AG20443 (cell line): ENCODE data around the gene PRR35.
A peak's percentile ranks its signal among the peaks of the same experiment; 100 is the strongest.

Experiments used
- DNase-seq: peaks from one replicate; pipeline ENCODE4 v3.0.0; 2012; ENCODE audit warnings: low spot score, mixed read lengths

PRR35 gene

DNA sequence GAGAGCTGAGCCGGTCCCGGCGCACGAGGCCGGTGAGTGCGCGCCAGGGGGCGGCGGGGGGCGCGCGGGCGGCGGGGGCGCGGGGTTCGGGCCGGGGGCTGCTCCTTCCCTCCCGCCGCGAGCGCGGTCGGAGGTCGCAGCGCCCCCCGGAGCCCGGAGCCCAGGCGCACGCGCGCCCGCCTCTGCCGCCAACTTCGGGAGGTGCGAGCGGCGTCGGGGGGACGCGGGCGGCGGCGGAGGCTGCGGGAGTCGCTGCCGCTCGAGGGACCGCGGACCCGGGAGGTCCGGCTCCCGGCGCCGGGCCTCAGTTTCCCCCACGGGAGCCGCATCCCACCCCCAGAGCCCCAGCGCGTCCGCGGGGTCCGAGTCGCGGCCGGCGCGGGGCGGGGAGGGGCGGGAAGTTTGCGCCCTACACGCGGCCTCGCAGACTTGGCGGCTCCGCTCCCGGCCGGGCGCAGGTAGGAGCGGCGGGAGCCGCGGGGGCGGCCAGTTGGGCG, at the start of gene PRR35:
PRR35 (plus strand) TSS at position 191 of the 497 bp plus-strand sequence. CDS start 2,901 bp downstream, outside the sequence.
- DNase-seq: no peak

DNA sequence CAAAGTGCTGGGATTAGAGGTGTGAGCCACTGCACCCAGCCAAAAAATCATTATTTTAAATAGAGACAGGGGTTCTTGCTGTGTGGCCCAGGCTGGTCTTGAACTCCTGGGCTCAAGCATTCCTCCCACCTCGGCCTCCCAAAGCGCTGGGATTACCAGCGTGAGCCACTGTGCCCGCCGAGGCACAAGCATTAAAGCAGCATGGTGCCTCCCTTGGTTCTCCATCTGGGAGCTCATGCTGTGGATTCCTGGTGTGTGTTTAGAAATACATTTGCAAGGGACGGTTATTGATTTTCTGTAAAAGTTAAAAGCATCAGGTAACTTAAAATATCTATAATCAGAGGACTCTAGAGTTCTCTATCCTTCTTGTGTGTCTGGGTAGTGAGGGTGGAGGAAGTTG, 47.4 kb upstream of the PRR35 start:
- no peak for DNase-seq

DNA sequence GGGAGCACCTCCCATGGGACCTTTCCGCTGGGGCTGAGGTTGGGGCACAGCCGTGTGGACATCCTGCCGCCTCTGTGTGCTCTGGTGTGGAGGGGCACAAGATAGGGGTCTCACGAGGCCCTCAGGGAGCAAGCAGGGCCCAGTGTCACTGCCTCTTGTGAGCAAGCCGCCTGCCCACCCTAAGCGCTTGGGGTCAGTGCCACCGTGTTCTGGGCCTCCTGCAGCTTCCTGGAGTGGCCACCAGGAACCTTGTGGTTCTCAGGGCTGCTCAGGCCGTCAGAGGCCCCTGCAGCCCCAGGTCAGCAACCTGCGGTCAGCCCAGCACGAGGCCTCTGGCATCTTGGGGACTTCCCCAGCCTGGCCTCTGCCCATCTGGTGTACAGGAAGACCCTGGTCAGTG, 46.2 kb upstream of the PRR35 start:
- no peak for DNase-seq

DNA sequence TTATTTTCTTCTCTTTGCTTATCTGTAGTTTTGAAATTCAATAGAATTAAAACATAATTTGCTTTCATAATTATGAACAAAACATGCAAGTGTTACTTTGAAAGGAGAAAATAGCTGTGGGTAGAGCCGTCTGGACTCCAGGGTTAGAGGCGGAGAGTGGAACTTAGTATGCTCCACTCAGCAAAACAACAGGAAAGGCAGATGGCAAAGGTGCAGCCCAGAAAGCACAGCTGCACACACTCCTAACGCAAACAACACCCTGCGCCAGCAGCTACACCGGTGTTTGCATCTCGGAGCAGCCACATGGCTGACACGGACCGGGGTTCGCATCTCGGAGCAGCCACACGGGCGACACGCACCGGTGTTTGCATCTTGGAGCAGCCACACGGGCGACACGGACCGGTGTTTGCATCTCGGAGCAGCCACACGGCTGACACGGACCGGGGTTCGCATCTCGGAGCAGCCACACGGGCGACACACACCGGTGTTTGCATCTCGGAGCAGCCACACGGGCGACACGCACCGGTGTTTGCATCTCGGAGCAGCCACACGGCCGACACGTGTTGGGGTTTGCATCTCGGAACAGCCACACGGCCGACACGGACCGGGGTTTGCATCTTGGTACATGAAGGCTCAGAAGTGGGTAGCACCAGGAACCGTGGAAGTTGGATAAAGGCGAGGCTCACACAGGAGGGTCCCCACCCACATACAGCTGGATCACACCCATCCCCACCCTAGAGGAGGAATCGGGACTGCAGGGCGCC, 44.8 kb upstream of the PRR35 start:
- no peak for DNase-seq

DNA sequence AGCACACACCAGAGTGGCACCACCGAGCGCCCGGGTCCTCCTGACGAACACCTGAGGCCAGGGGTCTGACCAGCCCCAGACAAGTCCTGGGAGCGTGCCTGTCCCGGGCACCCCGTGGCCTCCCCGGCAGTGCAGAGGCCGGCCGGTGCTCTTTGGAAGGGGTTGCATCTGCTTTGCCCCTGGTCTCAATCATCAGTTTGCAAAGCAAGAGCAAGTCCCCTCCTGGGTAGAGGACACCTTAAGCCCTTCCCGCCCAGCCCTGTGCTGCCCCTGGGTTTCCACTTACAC, 44.3 kb upstream of the PRR35 start:
- DNase-seq: no peak

DNA sequence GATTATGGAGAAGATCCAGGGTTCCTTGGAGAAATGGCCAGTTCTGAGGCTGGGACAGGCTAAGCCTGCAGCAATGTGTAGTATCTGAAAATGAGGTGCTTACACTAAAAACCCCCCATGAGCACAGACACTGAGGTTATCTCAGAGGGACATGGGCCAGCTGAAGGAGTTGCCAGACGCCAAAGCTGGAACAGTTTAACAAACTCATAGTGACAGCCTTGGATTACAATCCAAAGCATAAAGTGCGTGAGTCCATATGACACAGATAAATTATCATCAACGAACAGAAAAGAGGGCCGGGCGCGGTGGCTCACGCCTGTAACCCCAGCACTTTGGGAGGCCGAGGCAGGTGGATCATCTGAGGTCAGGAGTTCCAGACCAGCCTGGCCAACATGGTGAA, 43.9 kb upstream of the PRR35 start:
- no peak for DNase-seq

DNA sequence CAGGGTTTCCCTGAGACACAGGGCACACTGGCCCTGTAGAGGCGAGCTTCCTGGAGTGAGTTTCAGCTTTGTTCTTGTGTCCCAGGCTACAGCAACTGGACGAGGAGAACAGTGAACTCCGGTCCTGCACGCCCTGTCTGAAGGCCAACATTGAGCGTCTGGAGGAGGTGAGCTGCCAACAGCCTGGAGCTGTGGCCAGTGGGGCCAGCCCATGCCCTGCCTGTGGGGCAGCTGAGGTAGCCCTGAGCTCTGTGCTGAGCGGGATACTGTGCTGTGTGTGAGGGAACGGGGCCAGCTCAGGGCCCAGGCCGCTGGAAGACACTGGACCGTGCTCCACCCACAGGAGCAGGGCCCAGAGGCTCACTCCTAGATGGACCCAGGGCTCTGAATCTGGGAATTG, 41.3 kb upstream of the PRR35 start:
- no peak for DNase-seq

DNA sequence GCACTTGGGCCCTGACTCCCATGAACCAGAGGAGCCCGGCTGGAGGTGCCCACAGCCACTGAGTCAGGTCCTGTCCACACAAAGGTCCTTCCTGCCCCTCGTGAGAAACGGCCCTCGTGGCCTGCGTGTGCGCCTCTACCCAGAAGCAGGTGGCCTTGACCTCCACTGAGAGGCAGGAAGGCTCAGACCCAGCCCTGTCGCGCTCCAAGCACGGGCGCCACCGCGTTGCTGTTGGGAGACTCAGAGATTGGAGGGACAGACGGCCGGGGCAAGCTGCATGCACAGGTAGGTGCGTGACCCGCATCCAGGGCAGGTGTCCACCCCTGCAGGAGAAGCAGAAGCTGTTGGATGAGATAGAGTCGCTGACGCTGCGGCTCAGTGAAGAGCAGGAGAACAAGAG, 40.8 kb upstream of the PRR35 start:
- DNase-seq: no peak

DNA sequence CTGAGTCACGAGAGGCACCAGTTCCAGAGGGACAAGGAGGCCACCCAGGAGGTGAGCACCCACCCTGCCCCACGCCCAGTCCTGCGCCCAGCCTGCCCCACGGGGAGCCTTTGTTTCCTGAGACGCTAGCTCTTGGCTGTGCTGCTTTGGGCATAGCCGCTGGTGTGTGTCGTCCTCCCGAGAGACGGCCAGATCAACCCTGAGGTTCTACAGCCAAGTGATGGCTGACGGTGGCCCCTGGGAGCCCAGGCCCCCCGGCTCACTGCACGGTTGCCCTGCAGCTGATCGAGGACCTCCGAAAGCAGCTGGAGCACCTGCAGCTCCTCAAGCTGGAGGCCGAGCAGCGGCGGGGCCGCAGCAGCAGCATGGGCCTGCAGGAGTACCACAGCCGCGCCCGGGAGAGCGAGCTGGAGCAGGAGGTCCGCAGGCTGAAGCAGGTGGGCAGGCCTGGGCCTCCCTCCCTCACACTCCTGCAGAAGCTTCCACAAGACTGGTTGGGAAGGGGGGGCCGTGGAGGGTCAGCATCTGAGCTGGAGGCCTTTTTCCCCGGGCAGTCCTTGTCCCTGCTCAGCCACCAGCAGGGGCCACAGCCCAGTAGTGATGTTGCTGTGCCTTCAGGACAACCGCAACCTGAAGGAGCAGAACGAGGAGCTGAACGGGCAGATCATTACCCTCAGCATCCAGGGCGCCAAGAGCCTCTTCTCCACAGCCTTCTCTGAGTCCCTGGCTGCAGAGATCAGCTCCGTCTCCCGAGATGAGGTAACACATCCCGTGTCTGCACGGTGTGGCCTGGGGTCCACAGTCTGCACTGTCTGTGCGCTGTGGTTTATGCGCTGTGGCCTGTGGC, 40.1 kb upstream of the PRR35 start:
- no peak for DNase-seq

DNA sequence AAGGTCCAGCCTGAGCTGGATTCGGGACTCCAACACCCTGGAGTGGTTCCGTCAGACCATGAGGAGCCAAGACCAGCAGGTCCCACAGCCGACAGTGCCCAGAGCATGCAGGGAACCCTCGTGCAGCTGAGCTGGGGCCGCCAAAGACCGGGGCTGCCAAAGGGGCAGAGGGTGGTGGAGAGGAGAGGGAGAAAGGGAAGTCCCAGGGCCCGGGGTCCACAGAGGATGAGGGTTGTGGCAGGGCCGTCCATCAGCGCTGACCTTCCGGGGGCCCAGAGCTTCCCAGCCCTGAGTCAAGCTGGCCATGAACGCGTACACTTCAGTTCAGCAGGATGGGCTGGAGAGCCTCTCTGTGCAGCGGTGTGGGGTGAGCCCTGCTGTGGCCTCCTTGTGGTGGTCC, 39.3 kb upstream of the PRR35 start:
- no peak for DNase-seq

DNA sequence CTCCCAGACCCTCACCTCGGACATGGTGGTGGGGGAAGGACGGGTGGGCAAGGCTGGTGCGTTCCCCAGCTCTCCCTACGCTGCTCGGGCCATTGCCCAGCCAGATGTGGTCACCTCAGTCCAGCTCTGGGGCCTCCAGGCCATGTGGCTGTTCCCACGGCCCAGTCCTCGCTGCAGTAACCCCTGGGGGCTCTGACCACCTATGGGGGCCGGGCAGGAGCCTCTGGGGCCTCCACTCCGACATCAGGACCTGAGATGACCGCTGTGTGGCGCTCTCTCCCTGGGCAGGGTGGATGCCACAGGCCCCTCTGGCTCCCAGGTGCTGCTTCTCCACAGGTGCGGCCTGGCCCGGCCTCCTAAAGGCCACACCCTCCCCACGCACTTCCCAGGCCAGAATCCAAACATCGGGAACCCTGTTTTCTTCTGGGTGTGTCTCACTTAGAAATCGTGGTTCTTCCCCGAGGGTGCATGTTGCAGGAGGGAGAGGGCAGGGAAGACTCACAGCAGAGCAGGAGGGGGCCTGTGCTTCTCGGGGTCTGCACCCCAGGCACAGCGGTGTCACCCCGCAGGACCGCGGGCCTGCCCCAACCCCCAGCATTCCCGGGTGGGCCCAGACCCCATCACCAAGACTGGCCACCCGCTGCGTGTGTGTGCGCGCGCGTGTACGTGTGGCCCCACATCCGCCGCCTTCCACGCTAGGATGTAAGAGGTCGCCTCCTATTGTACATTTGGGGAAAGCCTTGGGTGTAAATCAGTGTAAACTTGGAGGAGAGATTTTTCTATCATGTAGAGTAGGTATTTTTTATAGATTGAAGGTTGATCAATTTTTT, 38.6 kb upstream of the PRR35 start:
- no peak for DNase-seq

DNA sequence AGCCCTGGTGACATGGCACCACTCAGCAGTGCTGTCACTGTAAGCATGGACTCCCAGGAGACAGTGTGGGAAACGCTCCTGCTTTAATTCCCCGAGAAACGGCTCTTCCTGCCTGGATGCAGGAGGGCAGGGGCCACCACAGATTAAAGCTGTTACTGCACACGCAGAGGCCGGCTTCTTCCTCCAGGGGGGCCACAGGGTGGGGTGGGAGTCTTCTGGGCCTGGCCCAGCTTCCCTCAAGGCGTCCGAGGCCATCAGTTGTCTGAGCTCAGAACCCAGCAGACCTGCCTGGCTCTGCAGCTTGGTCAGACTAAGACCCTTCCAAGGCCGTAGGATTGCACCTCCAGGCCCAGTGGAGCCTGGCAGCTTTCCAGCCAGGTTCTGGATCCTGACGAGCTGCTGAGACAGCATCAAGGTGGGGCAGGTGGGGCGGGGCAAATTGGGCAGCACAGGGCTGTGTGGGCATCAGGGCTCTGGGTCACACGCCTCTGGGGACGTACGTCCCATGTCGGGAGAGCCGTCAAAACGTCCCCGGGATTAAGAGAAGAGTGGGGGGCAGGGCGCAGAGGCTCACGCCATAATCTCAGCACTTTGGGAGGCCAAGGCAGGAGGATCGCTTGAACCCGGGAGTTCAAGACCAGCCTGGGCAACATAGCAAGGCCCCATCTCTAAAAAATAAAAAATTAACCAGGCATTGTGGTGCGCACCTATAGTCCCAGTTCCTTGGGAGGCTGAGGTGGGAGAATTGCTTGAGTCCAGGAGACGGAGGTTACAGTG, 37.7 kb upstream of the PRR35 start:
- no peak for DNase-seq

DNA sequence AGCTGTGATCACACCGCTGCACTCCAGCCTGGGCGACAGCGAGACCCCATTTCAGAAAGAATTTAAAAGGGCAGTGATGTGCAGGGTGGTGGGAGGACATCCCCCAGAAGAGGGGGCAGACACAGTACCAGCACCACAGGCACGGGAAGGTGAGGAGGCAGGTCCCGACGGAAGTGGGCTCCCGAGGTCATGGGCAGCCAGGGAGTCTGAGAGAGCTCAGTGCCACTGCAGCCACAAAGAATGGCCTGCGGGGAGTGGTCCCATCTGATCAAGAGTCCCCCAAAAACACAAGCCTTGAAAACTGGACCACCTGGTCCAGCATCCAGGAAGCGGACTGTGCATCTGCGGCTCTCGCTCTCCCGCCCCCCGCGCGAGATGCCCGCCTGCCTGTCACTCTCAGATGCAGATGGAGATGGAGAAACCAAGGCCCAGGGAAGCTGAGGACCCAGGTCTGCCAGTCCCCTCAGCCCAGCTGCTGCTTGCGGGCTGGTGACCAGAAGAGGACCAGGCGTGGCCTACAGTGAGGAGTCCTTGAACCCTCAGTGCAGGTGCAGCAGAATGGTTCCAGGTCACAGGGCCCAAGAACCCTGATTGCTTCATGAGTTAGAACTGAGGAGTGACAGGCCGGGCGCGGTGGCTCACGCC, 37.0 kb upstream of the PRR35 start:
- DNase-seq: no peak

DNA sequence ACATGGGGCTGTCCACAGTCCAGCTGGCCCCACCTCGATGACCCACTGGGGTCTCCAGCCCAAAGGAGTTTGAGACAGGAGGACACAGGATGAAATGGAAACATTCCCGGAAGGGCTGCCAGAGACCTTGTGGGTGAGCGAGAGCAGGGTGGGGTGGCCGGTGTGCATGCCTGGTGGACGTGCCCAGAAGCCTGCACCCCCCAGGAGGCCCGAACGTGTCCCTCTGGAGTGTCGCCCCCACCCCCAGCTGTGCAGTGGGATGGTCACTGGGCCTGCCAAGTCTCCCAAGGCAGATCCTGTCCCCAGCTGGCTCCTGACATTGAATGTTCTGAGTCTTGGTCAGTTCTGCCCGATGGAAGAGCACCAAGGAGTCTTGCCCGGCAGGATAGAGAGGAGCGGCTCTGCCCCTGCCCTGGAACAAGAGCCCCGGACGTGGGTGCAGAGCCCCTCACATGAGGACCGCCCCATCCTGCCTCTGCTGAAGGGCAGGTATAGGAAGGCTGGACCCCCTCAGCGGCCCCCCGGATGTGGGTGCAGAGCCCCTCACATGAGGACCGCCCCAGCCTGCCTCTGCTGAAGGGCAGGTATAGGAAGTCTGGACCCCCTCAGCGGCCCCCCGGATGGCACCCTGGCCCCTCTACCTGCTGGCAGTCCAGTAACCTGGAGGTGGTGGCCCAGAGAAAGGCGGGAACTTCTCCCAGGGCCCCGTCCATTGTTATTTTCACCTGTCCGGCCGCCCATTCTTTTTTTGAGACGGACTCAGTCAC, 35.7 kb upstream of the PRR35 start:
- no peak for DNase-seq

DNA sequence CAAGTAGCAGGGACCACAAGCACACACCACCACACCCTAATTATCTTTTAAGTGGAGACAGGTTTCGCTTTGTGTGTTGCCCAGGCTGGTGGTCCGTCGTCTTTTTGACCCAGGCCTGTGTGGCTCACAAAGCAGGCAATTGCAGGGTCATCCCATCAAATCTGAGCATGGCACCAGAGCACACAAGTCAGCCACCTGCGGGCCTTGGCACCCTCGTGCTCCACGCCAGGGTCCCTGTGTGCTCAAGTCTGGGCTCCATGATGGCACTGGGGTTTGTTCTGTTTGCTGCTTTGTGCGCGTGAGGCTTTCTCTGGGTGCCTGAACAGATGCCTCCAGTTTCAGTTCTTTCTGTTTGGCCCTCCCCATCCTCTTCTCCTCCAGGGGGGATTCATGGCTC, 35.1 kb upstream of the PRR35 start:
- DNase-seq: no peak

DNA sequence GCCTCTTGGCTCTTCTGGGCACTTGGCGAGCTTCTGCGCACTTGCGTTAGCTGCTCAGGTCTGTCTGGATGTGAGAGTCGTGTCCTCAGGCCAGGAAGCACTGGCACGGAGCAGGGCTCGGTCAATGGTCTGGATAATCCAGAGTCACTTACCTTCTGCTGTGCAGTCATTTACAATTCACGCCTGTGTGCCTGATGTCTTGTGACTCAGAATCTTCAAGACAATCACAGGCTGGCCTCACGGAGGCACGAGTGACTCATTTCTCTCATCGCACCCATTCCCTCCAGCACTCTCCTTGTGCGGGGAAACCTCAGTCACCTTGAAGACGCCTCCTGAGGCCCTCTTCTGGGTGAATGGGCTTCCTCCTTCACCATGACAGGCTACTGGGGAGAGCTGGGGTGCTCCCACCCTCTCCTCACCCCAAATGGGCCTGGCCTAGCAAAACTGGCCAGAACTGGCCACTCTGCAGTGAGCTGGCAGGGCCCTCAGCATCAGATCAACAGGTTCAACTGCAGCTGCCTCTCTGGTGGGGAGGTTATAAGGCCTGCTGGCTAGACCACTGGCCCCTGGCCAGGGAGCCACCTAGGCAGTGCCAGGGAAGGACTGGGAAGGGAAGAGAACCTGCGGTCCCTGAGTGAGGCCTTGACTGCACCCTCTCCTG, 34.5 kb upstream of the PRR35 start:
- peak; percentile 76 for DNase-seq

DNA sequence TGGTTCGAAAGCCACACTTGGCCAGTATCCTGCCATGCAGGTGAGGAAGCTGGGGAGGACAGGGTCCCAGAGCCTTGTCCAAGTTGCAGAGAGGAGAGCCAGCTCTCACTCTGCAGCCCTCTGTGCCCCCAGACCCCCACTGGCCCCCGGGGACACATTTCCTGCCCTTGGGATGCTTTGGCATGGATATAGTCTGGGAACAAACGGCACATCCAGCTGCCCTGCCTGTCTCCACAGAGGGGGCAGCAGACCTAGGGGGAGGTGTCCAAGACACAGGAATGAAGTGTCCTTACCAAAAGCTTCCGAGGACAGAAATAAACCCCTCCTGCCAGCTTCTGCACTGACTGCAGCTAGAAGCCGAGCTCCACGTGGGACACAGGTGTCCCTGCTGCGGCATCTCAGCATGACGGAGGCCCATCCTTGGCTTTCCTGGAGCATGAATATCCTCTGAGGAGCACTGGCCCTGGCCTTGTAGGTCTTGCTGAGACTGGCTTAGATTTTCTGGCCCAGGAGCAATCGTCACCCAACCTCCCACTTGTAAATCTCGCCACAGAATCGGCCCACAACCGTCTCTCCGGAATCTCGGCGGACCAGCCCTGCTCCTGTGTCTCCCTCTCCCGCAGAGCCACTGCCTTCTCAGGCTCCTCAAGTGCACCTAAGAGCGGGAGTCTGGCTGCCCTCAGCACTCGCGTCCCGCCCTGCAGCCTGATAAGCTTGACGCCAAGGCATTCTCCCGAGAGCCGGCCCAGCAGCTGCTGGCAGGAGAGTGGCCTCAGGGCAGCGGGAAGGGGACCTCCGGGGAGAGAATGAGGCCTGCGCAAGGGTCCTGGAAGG, 33.8 kb upstream of the PRR35 start:
- peak; percentile 39 for DNase-seq

DNA sequence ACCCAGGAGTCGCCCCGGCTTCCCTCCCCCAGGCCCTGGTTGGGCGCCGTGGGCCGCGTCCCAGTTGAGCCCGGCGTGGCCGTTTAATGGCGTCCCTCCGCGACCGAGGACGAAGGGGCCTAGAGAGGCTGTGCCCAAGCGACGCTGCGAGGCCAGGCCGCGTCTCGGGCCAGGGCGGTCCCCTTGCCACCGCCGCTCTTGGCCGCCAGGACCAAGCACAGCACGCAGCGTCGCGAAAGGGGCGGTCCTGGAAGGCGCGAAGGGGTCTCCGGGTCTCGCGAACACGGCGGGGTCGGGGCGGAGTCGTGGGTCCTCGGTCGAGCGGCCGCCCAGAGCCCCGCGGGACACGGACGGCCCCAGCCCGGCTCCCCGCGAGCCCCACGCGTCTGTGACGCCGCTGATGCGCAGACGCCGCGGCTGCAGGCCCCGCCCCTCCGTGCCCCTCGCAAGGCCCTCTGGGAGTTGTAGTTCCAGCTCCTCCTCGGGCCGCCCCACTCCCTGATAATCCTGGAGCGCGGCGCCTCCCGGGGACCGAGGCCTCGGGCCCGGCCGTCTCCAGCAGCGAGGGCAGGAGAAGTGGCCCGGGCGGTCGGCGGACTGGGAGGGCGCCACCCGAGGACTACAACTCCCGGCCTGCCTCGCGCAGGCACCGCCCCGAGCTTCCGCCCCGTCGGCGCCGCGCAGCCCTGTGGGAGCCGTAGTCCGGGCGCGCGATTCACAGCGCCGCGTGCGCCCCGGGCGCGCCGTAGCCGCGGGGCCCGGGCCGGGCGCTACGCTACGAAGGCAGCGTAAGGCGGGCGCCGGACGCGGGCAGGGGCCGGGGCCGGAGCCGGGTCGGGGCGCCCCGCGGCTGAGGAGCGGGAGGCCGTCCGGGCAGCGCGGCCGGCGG, 32.9 kb upstream of the PRR35 start, which contains the start of gene CAPN15:
CAPN15 (plus strand) TSS at position 698 of the 889 bp plus-strand sequence. CDS start 19,127 bp downstream, outside the sequence.
- peak; percentile 94 for DNase-seq
